Astrocyte (in vitro differentiated cells and primary cell): ENCODE measurements around the gene TEAD1.

Source experiments
- EZH2 ChIP-seq: IDR thresholded peaks from 2 replicates; pipeline ENCODE4 v1.6.1; 2012; ENCODE audit warnings: mild to moderate bottlenecking, low read length, inconsistent platforms; ENCODE audit not compliant: insufficient read depth
- TF ChIP-seq, protein P1 (sequence below): IDR thresholded peaks from 2 replicates; pipeline ENCODE4 v1.5.1; 2011; ENCODE audit warnings: low read depth, mild to moderate bottlenecking, inconsistent platforms, low read length, moderate library complexity; ENCODE audit not compliant: insufficient read depth

GRCh38 chr11:12975195-12975594 is 301.0 kb downstream of the TEAD1 start:
- TF ChIP-seq, protein P1, sequence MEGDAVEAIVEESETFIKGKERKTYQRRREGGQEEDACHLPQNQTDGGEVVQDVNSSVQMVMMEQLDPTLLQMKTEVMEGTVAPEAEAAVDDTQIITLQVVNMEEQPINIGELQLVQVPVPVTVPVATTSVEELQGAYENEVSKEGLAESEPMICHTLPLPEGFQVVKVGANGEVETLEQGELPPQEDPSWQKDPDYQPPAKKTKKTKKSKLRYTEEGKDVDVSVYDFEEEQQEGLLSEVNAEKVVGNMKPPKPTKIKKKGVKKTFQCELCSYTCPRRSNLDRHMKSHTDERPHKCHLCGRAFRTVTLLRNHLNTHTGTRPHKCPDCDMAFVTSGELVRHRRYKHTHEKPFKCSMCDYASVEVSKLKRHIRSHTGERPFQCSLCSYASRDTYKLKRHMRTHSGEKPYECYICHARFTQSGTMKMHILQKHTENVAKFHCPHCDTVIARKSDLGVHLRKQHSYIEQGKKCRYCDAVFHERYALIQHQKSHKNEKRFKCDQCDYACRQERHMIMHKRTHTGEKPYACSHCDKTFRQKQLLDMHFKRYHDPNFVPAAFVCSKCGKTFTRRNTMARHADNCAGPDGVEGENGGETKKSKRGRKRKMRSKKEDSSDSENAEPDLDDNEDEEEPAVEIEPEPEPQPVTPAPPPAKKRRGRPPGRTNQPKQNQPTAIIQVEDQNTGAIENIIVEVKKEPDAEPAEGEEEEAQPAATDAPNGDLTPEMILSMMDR = no peak
- TF ChIP-seq EZH2 = no peak
